Thyroid gland (tissue), 4 donors: Measurements from ENCODE around the gene MIGA1.

Source experiments
- CTCF ChIP-seq, 6 experiments: fragments of 200-600 bp in 3 of 6; fragments of 450-650 bp in 3 of 6; sonication (generic) in 3 of 6; IDR thresholded peaks; one replicate each; pipeline ENCODE4 v1.5.1; 2016 to 2019; ENCODE audit warnings: antibody characterized with exemption in 6 of 6, mild to moderate bottlenecking in 2 of 6, inconsistent platforms in 1 of 6, moderate library complexity in 1 of 6
- POLR2A ChIP-seq, 2 donors: fragments of 450-650 bp; IDR thresholded peaks; one replicate each; pipeline ENCODE4 v1.6.1; 2017; ENCODE audit warnings: antibody characterized with exemption in 2 of 2, mild to moderate bottlenecking in 2 of 2, moderate library complexity in 1 of 2

GRCh38 chr1:77776007-77776700, 3.3 kb upstream of the MIGA1 start:
- TF ChIP-seq CTCF (IDR thresholded peaks at IDR 0.05): no peak
- TF ChIP-seq POLR2A (IDR thresholded peaks at IDR 0.05): no peak
